ENCODE results near the gene CENPB. TPM values are rescaled to one million over a fixed set of nuclear protein-coding genes. Genes with fewer than 3 reads are reported as not detected.

The CENPB gene
- total and polyA plus RNA-seq, 12 donors, result 52.3 to 95.7 (median 67.7) TPM

DNA sequence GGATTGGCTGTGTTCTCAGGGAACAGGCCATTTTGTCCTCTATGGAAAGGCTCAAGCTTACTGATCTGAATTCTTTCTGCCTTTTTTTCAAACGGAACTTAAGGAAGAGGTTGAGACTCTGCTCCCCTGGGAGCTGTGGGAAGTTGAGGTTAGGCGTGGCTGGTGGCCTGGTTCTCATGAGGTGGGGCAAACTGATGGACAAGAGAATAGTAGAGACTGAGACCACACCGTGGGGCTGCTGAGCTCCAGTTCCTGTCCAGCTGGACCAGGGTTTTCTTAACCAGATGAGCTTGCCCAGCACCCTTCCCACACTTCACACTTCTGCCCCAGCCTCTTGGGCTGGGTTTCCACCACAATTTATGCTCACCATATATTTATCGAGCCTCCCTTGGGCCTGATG lies 39.9 kb upstream of the CENPB start:
- no peaks in the 10 kb centered on the region for H3K27me3 ChIP-seq
- peaks cover under 1 to 22% (median 9%) of the 10 kb centered on the region in 9 donors for H3K4me1 ChIP-seq
- H3K27ac ChIP-seq, result peak overlapping the region in 1 of 10 donors; percentile 31
- ATAC-seq, result no peak
- H3K4me3 ChIP-seq, result no peak overlapping the region
- TF ChIP-seq, protein P1, sequence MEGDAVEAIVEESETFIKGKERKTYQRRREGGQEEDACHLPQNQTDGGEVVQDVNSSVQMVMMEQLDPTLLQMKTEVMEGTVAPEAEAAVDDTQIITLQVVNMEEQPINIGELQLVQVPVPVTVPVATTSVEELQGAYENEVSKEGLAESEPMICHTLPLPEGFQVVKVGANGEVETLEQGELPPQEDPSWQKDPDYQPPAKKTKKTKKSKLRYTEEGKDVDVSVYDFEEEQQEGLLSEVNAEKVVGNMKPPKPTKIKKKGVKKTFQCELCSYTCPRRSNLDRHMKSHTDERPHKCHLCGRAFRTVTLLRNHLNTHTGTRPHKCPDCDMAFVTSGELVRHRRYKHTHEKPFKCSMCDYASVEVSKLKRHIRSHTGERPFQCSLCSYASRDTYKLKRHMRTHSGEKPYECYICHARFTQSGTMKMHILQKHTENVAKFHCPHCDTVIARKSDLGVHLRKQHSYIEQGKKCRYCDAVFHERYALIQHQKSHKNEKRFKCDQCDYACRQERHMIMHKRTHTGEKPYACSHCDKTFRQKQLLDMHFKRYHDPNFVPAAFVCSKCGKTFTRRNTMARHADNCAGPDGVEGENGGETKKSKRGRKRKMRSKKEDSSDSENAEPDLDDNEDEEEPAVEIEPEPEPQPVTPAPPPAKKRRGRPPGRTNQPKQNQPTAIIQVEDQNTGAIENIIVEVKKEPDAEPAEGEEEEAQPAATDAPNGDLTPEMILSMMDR (IDR thresholded peaks at IDR 0.05), result no peak
- H3K9me3 ChIP-seq, result no peaks in the 10 kb centered on the region
- DNase-seq, result peak in 1 of 2 donors; percentile 28
- 54 to 69% methylated on average over 4 of the region's 4 CpGs for WGBS, 2 donors
- intact Hi-C loops (cut with DNase I), result no loop called here
- H3K36me3 ChIP-seq, result peaks cover 0 to 73% (median 13%) of the 10 kb centered on the region in 9 donors

- ATAC-seq (no peak), DNase-seq (no peak)
- Histone ChIP-seq H3K9me3 (no peaks in the 10 kb centered on the region), H3K27ac (no peak overlapping the region), H3K36me3 (peaks cover 0 to 73% (median 13%) of the 10 kb centered on the region in 9 donors), H3K4me1 (peaks cover 3 to 27% (median 14%) of the 10 kb centered on the region in 9 donors), H3K27me3 (no peaks in the 10 kb centered on the region), H3K4me3 (no peak overlapping the region)
- intact Hi-C loops (cut with DNase I), result no loop called here
- TF ChIP-seq, protein P1 (IDR thresholded peaks at IDR 0.05), result no peak
- 80 to 85% methylated on average over 7 of the region's 7 CpGs for WGBS, 2 donors
Observed at GRCh38 chr20:3825526-3825925, 39.0 kb upstream of the CENPB start.

- H3K36me3 ChIP-seq, result peaks cover 0 to 65% (median 13%) of the 10 kb centered on the region in 9 donors
- peaks cover 3 to 38% (median 21%) of the 10 kb centered on the region in 9 donors for H3K4me1 ChIP-seq
- TF ChIP-seq, protein P1 (IDR thresholded peaks at IDR 0.05), result no peak
- no peak overlapping the region for H3K4me3 ChIP-seq
- no peaks in the 10 kb centered on the region for H3K27me3 ChIP-seq
- H3K9me3 ChIP-seq, result no peaks in the 10 kb centered on the region
- no peak overlapping the region for H3K27ac ChIP-seq
- DNase-seq (no peak), ATAC-seq (no peak)
- intact Hi-C loops (cut with DNase I), result loop anchor here in 3 of 10 donors (5.0 kb wide), 2 partner anchors 37 to 42 kb away; partner anchors contain the start of genes CENPB (in 2 of the 3) and SPEF1 (in 1 of the 3)
- 91 to 94% methylated on average over 20 of the region's 20 CpGs for WGBS, 2 donors
Observed at GRCh38 chr20:3823881-3824280, 37.3 kb upstream of the CENPB start.

GRCh38 chr20:3821996-3822395 lies 35.5 kb upstream of the CENPB start:
- ATAC-seq (no peak), DNase-seq (no peak)
- Histone ChIP-seq H3K36me3 (peaks cover 0 to 50% (median 13%) of the 10 kb centered on the region in 9 donors), H3K9me3 (no peaks in the 10 kb centered on the region), H3K4me3 (no peak overlapping the region), H3K27me3 (no peaks in the 10 kb centered on the region), H3K4me1 (peaks cover 3 to 50% (median 35%) of the 10 kb centered on the region in 9 donors), H3K27ac (peak overlapping the region in 2 of 10 donors; percentile 98 to 99)
- intact Hi-C loops (cut with DNase I), result loop anchor here in 7 of 10 donors (2.0 to 5.0 kb wide), 4 partner anchors 25 to 40 kb away; partner anchors contain the start of genes CENPB (in 5 of the 7), MAVS (in 1 of the 7) and SPEF1 (in 1 of the 7)
- TF ChIP-seq, protein P1 (IDR thresholded peaks at IDR 0.05), result no peak
- 94 to 97% methylated on average over 14 of the region's 14 CpGs for WGBS, 2 donors

All from heart right ventricle (tissue), 16 donors.